Thyroid gland (tissue), 4 donors: ENCODE results near the gene AFF3. TPM values are rescaled to one million over a fixed set of nuclear protein-coding genes. Genes with fewer than 3 reads are reported as not detected.

Experiments
- DNase-seq, 2 donors: peaks; one replicate each; pipeline ENCODE4 v3.0.0-alpha.2; 2019
- H3K27ac ChIP-seq, 3 donors: fragments of 200-600 bp; sonication (generic); 1 replicate in 2 of 3; 2 replicates in 1 of 3; pipeline ENCODE4 v1.5.1; 2016 to 2019; ENCODE audit warnings: mild to moderate bottlenecking in 1 of 3, moderate library complexity in 1 of 3
- H3K27me3 ChIP-seq: fragments of 200-600 bp; sonication (generic); one replicate; pipeline ENCODE4 v1.5.1; 2019
- H3K36me3 ChIP-seq, 2 donors: fragments of 200-600 bp; sonication (generic); one replicate each; pipeline ENCODE4 v1.5.1; 2016 to 2019
- H3K4me1 ChIP-seq, 2 donors: fragments of 200-600 bp; sonication (generic); one replicate each; pipeline ENCODE4 v1.5.1; 2017 to 2019
- H3K4me3 ChIP-seq, 3 donors: fragments of 200-600 bp; sonication (generic); replicated peaks in 1 of 3; 1 replicate in 2 of 3; 2 replicates in 1 of 3; pipeline ENCODE4 v1.5.1; 2016; ENCODE audit warnings: mild to moderate bottlenecking in 1 of 3
- H3K9me3 ChIP-seq: fragments of 200-600 bp; sonication (generic); one replicate; pipeline ENCODE4 v1.5.1; 2017
- CTCF ChIP-seq, 6 experiments: fragments of 200-600 bp in 3 of 6; fragments of 450-650 bp in 3 of 6; sonication (generic) in 3 of 6; IDR thresholded peaks; one replicate each; pipeline ENCODE4 v1.5.1; 2016 to 2019; ENCODE audit warnings: antibody characterized with exemption in 6 of 6, mild to moderate bottlenecking in 2 of 6, inconsistent platforms in 1 of 6, moderate library complexity in 1 of 6
- POLR2A ChIP-seq, 2 donors: fragments of 450-650 bp; IDR thresholded peaks; one replicate each; pipeline ENCODE4 v1.6.1; 2017; ENCODE audit warnings: antibody characterized with exemption in 2 of 2, mild to moderate bottlenecking in 2 of 2, moderate library complexity in 1 of 2
- WGBS, 2 donors: methylation state at CpG; one replicate each; pipeline ENCODE4 v1.1.5; 2017; 5-methylcytosine and 5-hydroxymethylcytosine counted together
- intact Hi-C: fragments of 100-400 bp; cut with DNase I; formaldehyde crosslinking; loops from one replicate; pipeline ENCODE4 v1.15.1; 2023
- total RNA-seq, 4 donors: library from RNA; depleted of rRNA; stranded (reverse); fragments of >200 nt; gene quantifications; one replicate each; pipeline ENCODE4 v1.2.3, GENCODE V29; 2016

The AFF3 gene
- total RNA-seq, 4 donors from 2014 or later = 0.54 to 2.6 (median 1.1) TPM

- Histone ChIP-seq H3K9me3 (no peaks in the 10 kb centered on the region), H3K27me3 (no peaks in the 10 kb centered on the region), H3K4me3 (no peak overlapping the region), H3K4me1 (peaks cover 0 to 5% of the 10 kb centered on the region in 2 donors), H3K27ac (no peak overlapping the region), H3K36me3 (no peaks in the 10 kb centered on the region)
- DNase-seq = no peak
- intact Hi-C loops = no loop called here
- 50 to 58% methylated on average over 4 of the region's 4 CpGs for WGBS, 2 donors
- TF ChIP-seq CTCF (IDR thresholded peaks at IDR 0.05) = no peak
- TF ChIP-seq POLR2A (IDR thresholded peaks at IDR 0.05) = no peak
These were observed 157.4 kb downstream of the AFF3 start for GRCh38 chr2:99984799-99985515.

- no peak overlapping the region for H3K27ac ChIP-seq
- WGBS, 2 donors = 95 to 96% methylated on average over 2 of the region's 2 CpGs
- no peak overlapping the region for H3K4me3 ChIP-seq
- no peak for DNase-seq
- TF ChIP-seq CTCF (IDR thresholded peaks at IDR 0.05) (no peak), POLR2A (IDR thresholded peaks at IDR 0.05) (no peak)
- no peaks in the 10 kb centered on the region for H3K27me3 ChIP-seq
- no peaks in the 10 kb centered on the region for H3K9me3 ChIP-seq
- peaks cover 0 to 5% of the 10 kb centered on the region in 2 donors for H3K4me1 ChIP-seq
- intact Hi-C loops = no loop called here
- no peaks in the 10 kb centered on the region for H3K36me3 ChIP-seq
These were observed 159.6 kb downstream of the AFF3 start for GRCh38 chr2:99982744-99983143.

- TF ChIP-seq POLR2A (IDR thresholded peaks at IDR 0.05) (no peak), CTCF (IDR thresholded peaks at IDR 0.05) (no peak)
- WGBS, 2 donors = 90 to 100% methylated on average over 1 of the region's 1 CpG
- Histone ChIP-seq H3K4me3 (no peak overlapping the region), H3K27ac (no peak overlapping the region), H3K27me3 (no peaks in the 10 kb centered on the region), H3K4me1 (peaks cover 0 to 5% of the 10 kb centered on the region in 2 donors), H3K9me3 (no peaks in the 10 kb centered on the region), H3K36me3 (no peaks in the 10 kb centered on the region)
- no peak for DNase-seq
- intact Hi-C loops = no loop called here
These were observed 160.6 kb downstream of the AFF3 start for GRCh38 chr2:99981840-99982239.

- intact Hi-C loops = no loop called here
- Histone ChIP-seq H3K9me3 (no peaks in the 10 kb centered on the region), H3K4me1 (peaks cover 0 to 5% of the 10 kb centered on the region in 2 donors), H3K27ac (no peak overlapping the region), H3K4me3 (no peak overlapping the region), H3K36me3 (no peaks in the 10 kb centered on the region), H3K27me3 (no peaks in the 10 kb centered on the region)
- TF ChIP-seq CTCF (IDR thresholded peaks at IDR 0.05) (no peak), POLR2A (IDR thresholded peaks at IDR 0.05) (no peak)
- 57 to 63% methylated on average over 2 of the region's 2 CpGs for WGBS, 2 donors
- no peak for DNase-seq
These were observed 162.2 kb downstream of the AFF3 start for GRCh38 chr2:99980176-99980575.

GRCh38 chr2:99977966-99978365, 164.4 kb downstream of the AFF3 start:
- intact Hi-C loops = no loop called here
- TF ChIP-seq POLR2A (IDR thresholded peaks at IDR 0.05) (no peak), CTCF (IDR thresholded peaks at IDR 0.05) (no peak)
- Histone ChIP-seq H3K27ac (no peak overlapping the region), H3K4me1 (no peaks in the 10 kb centered on the region), H3K9me3 (no peaks in the 10 kb centered on the region), H3K36me3 (no peaks in the 10 kb centered on the region), H3K27me3 (no peaks in the 10 kb centered on the region), H3K4me3 (no peak overlapping the region)
- WGBS, 2 donors = 83 to 90% methylated on average over 1 of the region's 1 CpG
- no peak for DNase-seq
